Stimulated activated CD8-positive, alpha-beta memory T cell treated with anti-CD3 and anti-CD28 coated beads, Interleukin-15, amount 100 ng/mL, for 48 hours (primary cell): ENCODE results near the gene RAPGEFL1.
"Not testable (repeated sequence)": the region's sequence is repeated elsewhere in the genome, so short reads cannot be mapped to it uniquely, and the experiment has no call there.

Experiments used
- DNase-seq, 2 donors: peaks; one replicate each; pipeline ENCODE4 v3.0.0-alpha.2; 2020; ENCODE audit warnings: low read depth in 2 of 2

RAPGEFL1 gene

GRCh38 chr17:40209404-40210093 lies 32.3 kb downstream of the RAPGEFL1 start:
- no peak for DNase-seq

GRCh38 chr17:40213914-40214313 lies 36.6 kb downstream of the RAPGEFL1 start:
- DNase-seq: not testable (repeated sequence)

- DNase-seq: no peak
Measured at GRCh38 chr17:40218006-40218739, 40.9 kb downstream of the RAPGEFL1 start.

GRCh38 chr17:40218740-40219593 lies 41.7 kb downstream of the RAPGEFL1 start, which contains the start of gene WIPF2:
WIPF2 (plus strand) TSS chr17:40219304; CDS start chr17:40256460, 37,156 bp downstream.
- DNase-seq: peak; percentile 93 to 94

GRCh38 chr17:40219594-40220338 lies 42.5 kb downstream of the RAPGEFL1 start:
- peak; percentile 9 to 10 for DNase-seq

- DNase-seq: no peak
Measured at GRCh38 chr17:40224718-40225550, 47.7 kb downstream of the RAPGEFL1 start.

- not testable (repeated sequence) for DNase-seq
Measured at GRCh38 chr17:40229146-40229545, 51.9 kb downstream of the RAPGEFL1 start.

- no peak for DNase-seq
Measured at GRCh38 chr17:40230670-40231069, 53.4 kb downstream of the RAPGEFL1 start.

- DNase-seq: not testable (repeated sequence)
Measured at GRCh38 chr17:40231928-40232327, 54.7 kb downstream of the RAPGEFL1 start.

GRCh38 chr17:40241252-40241834 lies 64.1 kb downstream of the RAPGEFL1 start:
- DNase-seq: no peak

- no peak for DNase-seq
Measured at GRCh38 chr17:40242774-40243173, 65.5 kb downstream of the RAPGEFL1 start.

GRCh38 chr17:40243761-40244160 lies 66.5 kb downstream of the RAPGEFL1 start:
- DNase-seq: no peak

GRCh38 chr17:40244255-40244654 lies 67.0 kb downstream of the RAPGEFL1 start:
- no peak for DNase-seq
